Measurements from ENCODE around the gene EIF3L. TPM values are rescaled to one million over a fixed set of nuclear protein-coding genes. Genes with fewer than 3 reads are reported as not detected.

EIF3L gene
- total and polyA plus RNA-seq, 9 of the 15 experiments (the other 6 are each of a cell fraction or from before 2014, with no cell fraction given) = 257 to 699 (median 368) TPM

- TF ChIP-seq, protein P1, sequence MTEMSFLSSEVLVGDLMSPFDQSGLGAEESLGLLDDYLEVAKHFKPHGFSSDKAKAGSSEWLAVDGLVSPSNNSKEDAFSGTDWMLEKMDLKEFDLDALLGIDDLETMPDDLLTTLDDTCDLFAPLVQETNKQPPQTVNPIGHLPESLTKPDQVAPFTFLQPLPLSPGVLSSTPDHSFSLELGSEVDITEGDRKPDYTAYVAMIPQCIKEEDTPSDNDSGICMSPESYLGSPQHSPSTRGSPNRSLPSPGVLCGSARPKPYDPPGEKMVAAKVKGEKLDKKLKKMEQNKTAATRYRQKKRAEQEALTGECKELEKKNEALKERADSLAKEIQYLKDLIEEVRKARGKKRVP (CRISPR knock-in tag; IDR thresholded peaks at IDR 0.05) = peak; percentile 89
- no peak for TF ChIP-seq BRD9 (IDR thresholded peaks at IDR 0.05; ENCODE audit: low read depth, partially characterized antibody)
- TF ChIP-seq, protein P2, sequence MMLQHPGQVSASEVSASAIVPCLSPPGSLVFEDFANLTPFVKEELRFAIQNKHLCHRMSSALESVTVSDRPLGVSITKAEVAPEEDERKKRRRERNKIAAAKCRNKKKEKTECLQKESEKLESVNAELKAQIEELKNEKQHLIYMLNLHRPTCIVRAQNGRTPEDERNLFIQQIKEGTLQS (IDR thresholded peaks at IDR 0.05) = peak; percentile 88
- TF ChIP-seq, protein P2 (CRISPR knock-in tag; conservative IDR thresholded peaks at IDR 0.05) = no peak
- no peak for TF ChIP-seq IRF2 (CRISPR knock-in tag; IDR thresholded peaks at IDR 0.05)
- TF ChIP-seq, protein P3, sequence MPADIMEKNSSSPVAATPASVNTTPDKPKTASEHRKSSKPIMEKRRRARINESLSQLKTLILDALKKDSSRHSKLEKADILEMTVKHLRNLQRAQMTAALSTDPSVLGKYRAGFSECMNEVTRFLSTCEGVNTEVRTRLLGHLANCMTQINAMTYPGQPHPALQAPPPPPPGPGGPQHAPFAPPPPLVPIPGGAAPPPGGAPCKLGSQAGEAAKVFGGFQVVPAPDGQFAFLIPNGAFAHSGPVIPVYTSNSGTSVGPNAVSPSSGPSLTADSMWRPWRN (IDR thresholded peaks at IDR 0.05; ENCODE audit: low read depth) = peak; percentile 84
- peak; percentile 82 for TF ChIP-seq SMARCC2 (IDR thresholded peaks at IDR 0.05; ENCODE audit: low read depth)
- TF ChIP-seq ARNT (IDR thresholded peaks at IDR 0.05) = peak; percentile 49 to 95; a peak in 2 of 4 replicates
- TF ChIP-seq MTA1 (IDR thresholded peaks at IDR 0.05; ENCODE audit: borderline replicate concordance) = peak; percentile 75; the same call in 1 of the 2 replicates
- peak; percentile 85 for TF ChIP-seq JUND (IDR thresholded peaks at IDR 0.05; ENCODE audit: borderline replicate concordance, low read depth, low read length)
- TF ChIP-seq JUND (tag; IDR thresholded peaks at IDR 0.05; ENCODE audit: borderline replicate concordance, low read depth, low read length) = peak; percentile 31; the same call in 1 of the 3 replicates
- TF ChIP-seq ERF (CRISPR knock-in tag; IDR thresholded peaks at IDR 0.05) = no peak
- no peak for TF ChIP-seq YBX1 (IDR thresholded peaks at IDR 0.05)
- TF ChIP-seq, protein P4, sequence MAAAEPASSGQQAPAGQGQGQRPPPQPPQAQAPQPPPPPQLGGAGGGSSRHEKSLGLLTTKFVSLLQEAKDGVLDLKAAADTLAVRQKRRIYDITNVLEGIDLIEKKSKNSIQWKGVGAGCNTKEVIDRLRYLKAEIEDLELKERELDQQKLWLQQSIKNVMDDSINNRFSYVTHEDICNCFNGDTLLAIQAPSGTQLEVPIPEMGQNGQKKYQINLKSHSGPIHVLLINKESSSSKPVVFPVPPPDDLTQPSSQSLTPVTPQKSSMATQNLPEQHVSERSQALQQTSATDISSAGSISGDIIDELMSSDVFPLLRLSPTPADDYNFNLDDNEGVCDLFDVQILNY (CRISPR knock-in tag; IDR thresholded peaks at IDR 0.05) = no peak
- TF ChIP-seq MCM7 (IDR thresholded peaks at IDR 0.05) = no peak
- peak in 1 of 2 experiments; percentile 88; a peak in 3 of 4 replicates for TF ChIP-seq RCOR1 (IDR thresholded peaks at IDR 0.05; ENCODE audit: borderline replicate concordance in 1 of 2, low read depth in 2 of 2, low read length in 2 of 2)
- TF ChIP-seq JUN (IDR thresholded peaks at IDR 0.05; ENCODE audit: borderline replicate concordance, low read depth, low read length) = 0 out of 2 replicates have a peak, but pooled peaks have one; percentile 21
- TF ChIP-seq JUN (CRISPR knock-in tag; IDR thresholded peaks at IDR 0.05; ENCODE audit: borderline replicate concordance) = no peak
- TF ChIP-seq HLTF (IDR thresholded peaks at IDR 0.05) = no peak
- TF ChIP-seq NKRF (IDR thresholded peaks at IDR 0.05; ENCODE audit: borderline replicate concordance) = no peak
- TF ChIP-seq ZKSCAN1 (IDR thresholded peaks at IDR 0.05; ENCODE audit: low read depth, low read length) = 0 out of 2 replicates have a peak, but pooled peaks have one; percentile 31
These were observed 46.0 kb upstream of the EIF3L start (continued) for GRCh38 chr22:37803195-37803638.

All from K562 (cell line).